Panc1 (cell line): Measurements from ENCODE around the gene FTL. TPM values are rescaled to one million over a fixed set of nuclear protein-coding genes. Genes with fewer than 3 reads are reported as not detected.

ENCODE experiments used
- ATAC-seq: fragments of 200-7000 bp; cut with Tn5 transposase; 2 replicates; pipeline ENCODE4 v1.9.1; 2020; ENCODE audit warnings: mild to moderate bottlenecking, moderate library complexity
- Bru-seq: library from RNA; stranded (reverse); fragments of 400-500 nt; gene quantifications from one replicate; lab custom pipeline; 2021; lab: Mats Ljungman, UMichigan
- BruChase-seq, 2 experiments: library from RNA; stranded (reverse); fragments of 400-500 nt; gene quantifications; one replicate each; lab custom pipeline; 2021; lab: Mats Ljungman, UMichigan
- BruUV-seq: library from RNA; stranded (reverse); fragments of 400-500 nt; replicated peaks from 2 replicates; lab custom pipeline; 2021; lab: Mats Ljungman, UMichigan
- CTCF ChIA-PET: fragments of 300-600 bp; sonication (Branson Sonifier 250); formaldehyde crosslinking; loops from one replicate; lab custom pipeline; 2022; ENCODE audit warnings: antibody characterized with exemption; lab: Charles Lee
- POLR2A ChIA-PET: fragments of 300-600 bp; sonication (Branson Sonifier 250); formaldehyde crosslinking; loops from one replicate; lab custom pipeline; 2022; ENCODE audit warnings: antibody characterized with exemption; lab: Charles Lee
- DNase-seq: peaks from one replicate; pipeline ENCODE4 v3.0.0-alpha.2; 2010; ENCODE audit warnings: low read depth, low spot score
- H3K27ac ChIP-seq: 2 replicates; pipeline ENCODE4 v1.5.1; 2011; ENCODE audit warnings: mild to moderate bottlenecking, low read length, inconsistent platforms
- H3K27me3 ChIP-seq: fragments of 200-500 bp; sonication (Bioruptor generic); 2 replicates; pipeline ENCODE4 v1.6.0; 2014; ENCODE audit warnings: low read length, inconsistent platforms; ENCODE audit not compliant: control insufficient read depth, insufficient read depth
- H3K36me3 ChIP-seq: fragments of 200-500 bp; sonication (Bioruptor generic); 2 replicates; pipeline ENCODE4 v1.5.1; 2014; ENCODE audit warnings: inconsistent platforms, mild to moderate bottlenecking, low read length, moderate library complexity; ENCODE audit not compliant: control insufficient read depth, insufficient read depth
- H3K4me1 ChIP-seq: 2 replicates; pipeline ENCODE4 v1.5.1; 2011; ENCODE audit warnings: inconsistent platforms, mild to moderate bottlenecking, low read length, moderate library complexity; ENCODE audit not compliant: control insufficient read depth, insufficient read depth
- H3K4me3 ChIP-seq, 2 experiments: 2 replicates each; pipeline ENCODE4 v1.5.1; 2011 to 2012; ENCODE audit warnings: low read depth in 2 of 2, low read length in 2 of 2, mild to moderate bottlenecking in 2 of 2, inconsistent platforms in 1 of 2, moderate library complexity in 1 of 2
- H3K9me3 ChIP-seq: fragments of 200-500 bp; sonication (Bioruptor generic); 2 replicates; pipeline ENCODE4 v1.5.1; 2014; ENCODE audit warnings: low read depth, mild to moderate bottlenecking, inconsistent platforms, low read length, moderate library complexity; ENCODE audit not compliant: control insufficient read depth, insufficient read depth
- POLR2AphosphoS5 ChIP-seq: IDR thresholded peaks from 2 replicates; pipeline ENCODE4 v1.6.1; 2012; ENCODE audit warnings: mild to moderate bottlenecking, low read depth, low read length, moderate library complexity
- SIN3A ChIP-seq: IDR thresholded peaks from 2 replicates; pipeline ENCODE4 v1.6.1; 2012; ENCODE audit warnings: low read depth, mild to moderate bottlenecking, low read length, moderate library complexity, borderline replicate concordance; ENCODE audit not compliant: insufficient read depth
- TCF7L2 ChIP-seq: IDR thresholded peaks from 2 replicates; pipeline ENCODE4 v1.6.1; 2011; ENCODE audit warnings: mild to moderate bottlenecking, low read depth, low read length, inconsistent platforms
- in situ Hi-C: cut with HindIII; loops from 2 replicates; pipeline ENCODE4 v1.10.0; 2016; ENCODE audit warnings: low sequenced_read_pairs, low pct_unique_long_range_greater_than_20kb
- intact Hi-C: fragments of 100-400 bp; cut with micrococcal nuclease; formaldehyde crosslinking; loops from one replicate; pipeline ENCODE4 v1.10.0; 2022; ENCODE audit not compliant: unreplicated experiment
- long read RNA-seq: library from polyadenylated mRNA; unstranded; transcript quantifications from one replicate; pipeline ENCODE4 v2.0.0, GENCODE V29; 2021; ENCODE audit not compliant: unreplicated experiment
- polyA plus RNA-seq: library from polyadenylated mRNA; unstranded; fragments of >200 nt; gene quantifications from one replicate; pipeline ENCODE4 v1.2.1, GENCODE V29; 2012; ENCODE audit warnings: missing spikeins; ENCODE audit not compliant: insufficient read length
- total RNA-seq: library from RNA; stranded (reverse); gene quantifications from one replicate; pipeline ENCODE4 v1.2.1, GENCODE V29; 2021; ENCODE audit not compliant: unreplicated experiment
- TF ChIP-seq, protein P1 (sequence below): fragments of 450-650 bp; IDR thresholded peaks from 2 replicates; pipeline ENCODE4 v1.5.1; 2017; ENCODE audit warnings: mild to moderate bottlenecking
- TF ChIP-seq, protein P2 (sequence below), 2 experiments: IDR thresholded peaks; 2 replicates each; pipeline ENCODE4 v1.6.1; 2011 to 2012; ENCODE audit warnings: low read depth in 2 of 2, control low read depth in 1 of 2, low read length in 1 of 2, mild to moderate bottlenecking in 1 of 2, moderate library complexity in 1 of 2; ENCODE audit not compliant: insufficient read depth in 1 of 2

Gene FTL
- total RNA-seq, result 1,332 TPM
- polyA plus RNA-seq, result 1,550 TPM
- percentile 99 among the genes with signal in this experiment for Bru-seq, nascent RNA
- percentile 99 among the genes with signal in this experiment for BruChase-seq, experiment 1, labeled RNA remaining after a 2-hour chase
- percentile 100 among the genes with signal in this experiment for BruChase-seq, experiment 2, labeled RNA remaining after a 6-hour chase
- long read RNA-seq, transcript FTL-201 (4 exons, 878 nt), result major isoform, 1,307 of 1,401 reads
- long read RNA-seq, partial matches to known transcripts, result 86 of 1,401 reads
- long read RNA-seq, other reads (novel, unspliced or antisense), result 8 of 1,401 reads

DNA sequence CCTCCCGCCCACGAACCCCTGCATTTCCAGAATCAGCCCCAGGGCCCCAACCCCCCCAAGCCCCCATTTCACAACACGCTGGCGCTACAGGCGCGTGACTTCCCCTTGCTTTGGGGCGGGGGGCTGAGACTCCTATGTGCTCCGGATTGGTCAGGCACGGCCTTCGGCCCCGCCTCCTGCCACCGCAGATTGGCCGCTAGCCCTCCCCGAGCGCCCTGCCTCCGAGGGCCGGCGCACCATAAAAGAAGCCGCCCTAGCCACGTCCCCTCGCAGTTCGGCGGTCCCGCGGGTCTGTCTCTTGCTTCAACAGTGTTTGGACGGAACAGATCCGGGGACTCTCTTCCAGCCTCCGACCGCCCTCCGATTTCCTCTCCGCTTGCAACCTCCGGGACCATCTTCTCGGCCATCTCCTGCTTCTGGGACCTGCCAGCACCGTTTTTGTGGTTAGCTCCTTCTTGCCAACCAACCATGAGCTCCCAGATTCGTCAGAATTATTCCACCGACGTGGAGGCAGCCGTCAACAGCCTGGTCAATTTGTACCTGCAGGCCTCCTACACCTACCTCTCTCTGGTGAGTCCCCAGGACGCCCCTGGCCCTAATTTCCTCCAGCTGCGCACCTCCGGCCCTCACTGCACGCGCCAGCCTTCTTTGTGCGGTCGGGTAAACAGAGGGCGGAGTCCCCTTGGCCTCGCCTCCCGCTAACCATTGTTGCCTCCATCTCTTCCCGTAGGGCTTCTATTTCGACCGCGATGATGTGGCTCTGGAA, at the start of gene FTL:
Gene FTL, plus strand, starts transcription at position 270 of the 766 bp plus-strand sequence. Its CDS starts 199 bp downstream, at position 469.
- peak within 1 kb of the TSS; percentile 77 to 84 for H3K4me3 ChIP-seq
- in situ Hi-C loops (no loop called here), intact Hi-C loops (no loop called here)
- CTCF ChIA-PET, result interaction anchor here (0.6 kb wide), 1 partner anchor 28 kb away, joined by 3 read pairs; the partner anchor contains the start of gene RUVBL2
- no peaks in the 10 kb centered on the region for H3K9me3 ChIP-seq
- POLR2A ChIA-PET, result no interaction called here
- H3K27me3 ChIP-seq, result no peaks in the 10 kb centered on the region
- peaks cover 43% of the 10 kb centered on the region for H3K4me1 ChIP-seq
- no TSS peak for BruUV-seq
- H3K36me3 ChIP-seq, result peaks cover 2% of the 10 kb centered on the region
- ATAC-seq, result peak; percentile 82
- DNase-seq, result peak; percentile 67
- peak within 1 kb of the TSS; percentile 97 for H3K27ac ChIP-seq
- TF ChIP-seq POLR2AphosphoS5, result peak; percentile 99
- 0 out of 2 replicates have a peak, but pooled peaks have one; percentile 10 for TF ChIP-seq TCF7L2
- TF ChIP-seq, protein P1, sequence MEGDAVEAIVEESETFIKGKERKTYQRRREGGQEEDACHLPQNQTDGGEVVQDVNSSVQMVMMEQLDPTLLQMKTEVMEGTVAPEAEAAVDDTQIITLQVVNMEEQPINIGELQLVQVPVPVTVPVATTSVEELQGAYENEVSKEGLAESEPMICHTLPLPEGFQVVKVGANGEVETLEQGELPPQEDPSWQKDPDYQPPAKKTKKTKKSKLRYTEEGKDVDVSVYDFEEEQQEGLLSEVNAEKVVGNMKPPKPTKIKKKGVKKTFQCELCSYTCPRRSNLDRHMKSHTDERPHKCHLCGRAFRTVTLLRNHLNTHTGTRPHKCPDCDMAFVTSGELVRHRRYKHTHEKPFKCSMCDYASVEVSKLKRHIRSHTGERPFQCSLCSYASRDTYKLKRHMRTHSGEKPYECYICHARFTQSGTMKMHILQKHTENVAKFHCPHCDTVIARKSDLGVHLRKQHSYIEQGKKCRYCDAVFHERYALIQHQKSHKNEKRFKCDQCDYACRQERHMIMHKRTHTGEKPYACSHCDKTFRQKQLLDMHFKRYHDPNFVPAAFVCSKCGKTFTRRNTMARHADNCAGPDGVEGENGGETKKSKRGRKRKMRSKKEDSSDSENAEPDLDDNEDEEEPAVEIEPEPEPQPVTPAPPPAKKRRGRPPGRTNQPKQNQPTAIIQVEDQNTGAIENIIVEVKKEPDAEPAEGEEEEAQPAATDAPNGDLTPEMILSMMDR, result no peak
- peak; percentile 92 for TF ChIP-seq SIN3A
- TF ChIP-seq, protein P2, sequence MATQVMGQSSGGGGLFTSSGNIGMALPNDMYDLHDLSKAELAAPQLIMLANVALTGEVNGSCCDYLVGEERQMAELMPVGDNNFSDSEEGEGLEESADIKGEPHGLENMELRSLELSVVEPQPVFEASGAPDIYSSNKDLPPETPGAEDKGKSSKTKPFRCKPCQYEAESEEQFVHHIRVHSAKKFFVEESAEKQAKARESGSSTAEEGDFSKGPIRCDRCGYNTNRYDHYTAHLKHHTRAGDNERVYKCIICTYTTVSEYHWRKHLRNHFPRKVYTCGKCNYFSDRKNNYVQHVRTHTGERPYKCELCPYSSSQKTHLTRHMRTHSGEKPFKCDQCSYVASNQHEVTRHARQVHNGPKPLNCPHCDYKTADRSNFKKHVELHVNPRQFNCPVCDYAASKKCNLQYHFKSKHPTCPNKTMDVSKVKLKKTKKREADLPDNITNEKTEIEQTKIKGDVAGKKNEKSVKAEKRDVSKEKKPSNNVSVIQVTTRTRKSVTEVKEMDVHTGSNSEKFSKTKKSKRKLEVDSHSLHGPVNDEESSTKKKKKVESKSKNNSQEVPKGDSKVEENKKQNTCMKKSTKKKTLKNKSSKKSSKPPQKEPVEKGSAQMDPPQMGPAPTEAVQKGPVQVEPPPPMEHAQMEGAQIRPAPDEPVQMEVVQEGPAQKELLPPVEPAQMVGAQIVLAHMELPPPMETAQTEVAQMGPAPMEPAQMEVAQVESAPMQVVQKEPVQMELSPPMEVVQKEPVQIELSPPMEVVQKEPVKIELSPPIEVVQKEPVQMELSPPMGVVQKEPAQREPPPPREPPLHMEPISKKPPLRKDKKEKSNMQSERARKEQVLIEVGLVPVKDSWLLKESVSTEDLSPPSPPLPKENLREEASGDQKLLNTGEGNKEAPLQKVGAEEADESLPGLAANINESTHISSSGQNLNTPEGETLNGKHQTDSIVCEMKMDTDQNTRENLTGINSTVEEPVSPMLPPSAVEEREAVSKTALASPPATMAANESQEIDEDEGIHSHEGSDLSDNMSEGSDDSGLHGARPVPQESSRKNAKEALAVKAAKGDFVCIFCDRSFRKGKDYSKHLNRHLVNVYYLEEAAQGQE (IDR thresholded peaks at IDR 0.05; ENCODE audit: insufficient read depth in 1 of 2, low read depth in 2 of 2, low read length in 1 of 2), result peak in 1 of 2 experiments; percentile 32; a peak in 2 of 4 replicates

- ChIA-PET POLR2A (no interaction called here), CTCF (interaction anchor here (0.6 kb wide), 1 partner anchor 10 kb away, joined by 6 read pairs; no protein-coding TSS in a partner anchor)
- ATAC-seq, result no peak
- BruUV-seq, result no TSS peak
- H3K36me3 ChIP-seq, result peaks cover 5% of the 10 kb centered on the region
- in situ Hi-C loops (no loop called here), intact Hi-C loops (no loop called here)
- H3K4me3 ChIP-seq, result no peak overlapping the region
- no peaks in the 10 kb centered on the region for H3K9me3 ChIP-seq
- H3K27me3 ChIP-seq, result no peaks in the 10 kb centered on the region
- no peak overlapping the region for H3K27ac ChIP-seq
- no peak for TF ChIP-seq SIN3A
- TF ChIP-seq, protein P1, result no peak
- TF ChIP-seq POLR2AphosphoS5, result no peak
- no peak for TF ChIP-seq TCF7L2
- TF ChIP-seq, protein P2 (IDR thresholded peaks at IDR 0.05; ENCODE audit: insufficient read depth in 1 of 2, low read depth in 2 of 2, low read length in 1 of 2), result no peak
- no peaks in the 10 kb centered on the region for H3K4me1 ChIP-seq
- DNase-seq, result no peak
Observed at GRCh38 chr19:48915757-48916156, 49.4 kb upstream of the FTL start.
